Body of pancreas (tissue), 4 donors: ENCODE results near the gene ANO10.

Experiments used
- CTCF ChIP-seq, 7 experiments: fragments of 450-650 bp in 4 of 7; fragments of 200-600 bp in 3 of 7; sonication (generic) in 3 of 7; IDR thresholded peaks; one replicate each; pipeline ENCODE4 v1.5.1; 2016 to 2019; ENCODE audit warnings: antibody characterized with exemption in 7 of 7
- POLR2A ChIP-seq, 3 donors: fragments of 450-650 bp; IDR thresholded peaks; one replicate each; pipeline ENCODE4 v1.6.1; 2016; ENCODE audit warnings: antibody characterized with exemption in 3 of 3, mild to moderate bottlenecking in 2 of 3

GRCh38 chr3:43390255-43390588 lies 231.6 kb downstream of the ANO10 start:
- TF ChIP-seq CTCF (IDR thresholded peaks at IDR 0.05) (peak in 2 of 7 experiments; percentile 16 to 25), POLR2A (IDR thresholded peaks at IDR 0.05) (peak in 1 of 3 donors; percentile 79)
